Testis (tissue), 2 donors: ENCODE results near the gene SMIM5.
"Not testable (repeated sequence)": the region's sequence is repeated elsewhere in the genome, so short reads cannot be mapped to it uniquely, and the experiment has no call there.

Experiments
- CTCF ChIP-seq, 3 experiments: fragments of 450-650 bp in 2 of 3; fragments of 200-600 bp in 1 of 3; sonication (generic) in 1 of 3; IDR thresholded peaks; one replicate each; pipeline ENCODE4 v1.5.1; 2016 to 2019; ENCODE audit warnings: antibody characterized with exemption in 3 of 3, mild to moderate bottlenecking in 2 of 3, moderate library complexity in 1 of 3
- POLR2A ChIP-seq: fragments of 450-650 bp; IDR thresholded peaks from one replicate; pipeline ENCODE4 v1.6.1; 2017; ENCODE audit warnings: antibody characterized with exemption, mild to moderate bottlenecking, moderate library complexity

GRCh38 chr17:75638039-75638438 is 4.8 kb downstream of the SMIM5 start:
- TF ChIP-seq CTCF (IDR thresholded peaks at IDR 0.05); POLR2A: not testable (repeated sequence)
